Ishikawa (cell line): ENCODE results near the gene MYOF.

ENCODE experiments used
- EGR1 ChIP-seq: IDR thresholded peaks from 2 replicates; pipeline ENCODE4 v1.6.1; 2012
- EP300 ChIP-seq: IDR thresholded peaks from 2 replicates; pipeline ENCODE4 v1.6.1; 2012; ENCODE audit warnings: borderline replicate concordance
- FOXM1 ChIP-seq: IDR thresholded peaks from 2 replicates; pipeline ENCODE4 v1.6.1; 2012; ENCODE audit warnings: low read depth, borderline replicate concordance
- YY1 ChIP-seq: IDR thresholded peaks from 2 replicates; pipeline ENCODE4 v1.6.1; 2012; ENCODE audit warnings: low read depth
- ZBTB7A ChIP-seq: IDR thresholded peaks from 2 replicates; pipeline ENCODE4 v1.6.1; 2012; ENCODE audit warnings: low read depth
- TF ChIP-seq, protein P1 (sequence below): IDR thresholded peaks from 2 replicates; pipeline ENCODE4 v1.6.1; 2012
- TF ChIP-seq, protein P2 (sequence below): IDR thresholded peaks from 2 replicates; pipeline ENCODE4 v1.6.1; 2012

DNA sequence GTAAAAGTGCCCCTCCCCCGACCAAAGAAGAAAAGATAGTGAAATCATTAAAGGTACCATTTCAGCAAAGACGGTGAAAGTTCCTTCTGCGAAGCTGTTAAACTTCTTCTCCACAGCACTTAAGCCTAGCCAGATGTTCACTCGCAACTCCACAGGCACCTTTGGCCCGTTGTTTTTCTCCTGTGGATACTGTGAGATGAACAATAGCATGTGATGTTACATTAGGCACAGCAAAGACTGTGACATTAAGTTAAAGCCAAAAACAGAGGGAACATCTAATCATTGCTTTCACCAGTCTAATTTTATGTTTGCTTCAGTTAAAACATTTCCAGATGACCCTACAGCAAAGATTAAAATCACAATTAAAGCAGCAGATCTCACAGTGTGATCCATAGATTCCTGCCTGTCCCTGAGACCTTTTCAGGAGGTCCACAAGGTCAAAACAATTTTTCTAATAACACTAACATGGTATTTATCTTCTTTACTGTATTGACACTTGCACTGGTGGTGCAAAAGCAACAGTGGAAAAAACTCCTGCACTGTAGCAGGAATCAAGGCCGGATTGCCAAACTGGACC, 112.5 kb downstream of the MYOF start:
- TF ChIP-seq FOXM1 (no peak), EP300 (no peak), EGR1 (no peak), YY1 (no peak), ZBTB7A (no peak)
- TF ChIP-seq, protein P1, sequence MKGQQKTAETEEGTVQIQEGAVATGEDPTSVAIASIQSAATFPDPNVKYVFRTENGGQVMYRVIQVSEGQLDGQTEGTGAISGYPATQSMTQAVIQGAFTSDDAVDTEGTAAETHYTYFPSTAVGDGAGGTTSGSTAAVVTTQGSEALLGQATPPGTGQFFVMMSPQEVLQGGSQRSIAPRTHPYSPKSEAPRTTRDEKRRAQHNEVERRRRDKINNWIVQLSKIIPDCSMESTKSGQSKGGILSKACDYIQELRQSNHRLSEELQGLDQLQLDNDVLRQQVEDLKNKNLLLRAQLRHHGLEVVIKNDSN: no peak
- TF ChIP-seq, protein P2, sequence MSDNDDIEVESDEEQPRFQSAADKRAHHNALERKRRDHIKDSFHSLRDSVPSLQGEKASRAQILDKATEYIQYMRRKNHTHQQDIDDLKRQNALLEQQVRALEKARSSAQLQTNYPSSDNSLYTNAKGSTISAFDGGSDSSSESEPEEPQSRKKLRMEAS: no peak
